Stimulated activated CD8-positive, alpha-beta memory T cell treated with anti-CD3 and anti-CD28 coated beads, Interleukin-12 subunit alpha, Interleukin-12 subunit beta, amount 100 ng/mL, for 24 hours (primary cell): ENCODE data around the gene LRRC8C.

Experiments used
- DNase-seq: peaks from one replicate; pipeline ENCODE4 v3.0.0-alpha.2; 2020; ENCODE audit errors: extremely low read depth

The LRRC8C gene

GRCh38 chr1:89732643-89733222 is 99.8 kb downstream of the LRRC8C start:
- DNase-seq, result no peak

GRCh38 chr1:89733748-89734147 is 100.8 kb downstream of the LRRC8C start:
- DNase-seq, result no peak

- DNase-seq, result no peak
These were observed 101.5 kb downstream of the LRRC8C start for GRCh38 chr1:89734442-89734841.

- DNase-seq, result no peak
These were observed 102.6 kb downstream of the LRRC8C start for GRCh38 chr1:89735479-89735878.

GRCh38 chr1:89736937-89737733 is 104.2 kb downstream of the LRRC8C start:
- DNase-seq, result no peak

- no peak for DNase-seq
These were observed 105.1 kb downstream of the LRRC8C start for GRCh38 chr1:89737985-89738510.

GRCh38 chr1:89739013-89739843 is 106.3 kb downstream of the LRRC8C start:
- DNase-seq, result no peak

GRCh38 chr1:89739844-89740216 is 106.9 kb downstream of the LRRC8C start:
- DNase-seq, result no peak

- no peak for DNase-seq
These were observed 110.9 kb downstream of the LRRC8C start for GRCh38 chr1:89743788-89744187.

GRCh38 chr1:89746424-89747149 is 113.7 kb downstream of the LRRC8C start:
- no peak for DNase-seq

GRCh38 chr1:89753761-89754160 is 120.8 kb downstream of the LRRC8C start:
- DNase-seq, result no peak

GRCh38 chr1:89754518-89754917 is 121.6 kb downstream of the LRRC8C start:
- no peak for DNase-seq

GRCh38 chr1:89755591-89755990 is 122.7 kb downstream of the LRRC8C start:
- no peak for DNase-seq

- DNase-seq, result no peak
These were observed 124.6 kb downstream of the LRRC8C start for GRCh38 chr1:89757532-89757931.

- no peak for DNase-seq
These were observed 125.2 kb downstream of the LRRC8C start for GRCh38 chr1:89758156-89758555.

- DNase-seq, result no peak
These were observed 126.1 kb downstream of the LRRC8C start for GRCh38 chr1:89759036-89759435.

GRCh38 chr1:89760496-89760895 is 127.6 kb downstream of the LRRC8C start:
- DNase-seq, result no peak

GRCh38 chr1:89761338-89761737 is 128.4 kb downstream of the LRRC8C start:
- no peak for DNase-seq

- no peak for DNase-seq
These were observed 129.0 kb downstream of the LRRC8C start for GRCh38 chr1:89761901-89762300.

GRCh38 chr1:89762386-89762778 is 129.5 kb downstream of the LRRC8C start:
- DNase-seq, result no peak

- peak; percentile 57 for DNase-seq
These were observed 130.1 kb downstream of the LRRC8C start for GRCh38 chr1:89762779-89763648.
